KOPT-K1 (cell line): ENCODE results near the gene F11R.
A peak's percentile ranks its signal among the peaks of the same experiment; 100 is the strongest.
"Not testable (repeated sequence)": the region's sequence is repeated elsewhere in the genome, so short reads cannot be mapped to it uniquely, and the experiment has no call there.

Experiments used
- H3K27ac ChIP-seq: fragments of 200-600 bp; sonication (generic); 2 replicates; pipeline ENCODE4 v1.5.1; 2016; ENCODE audit warnings: antibody characterized with exemption, mild to moderate bottlenecking, low read depth, low read length; ENCODE audit not compliant: poor library complexity, severe bottlenecking
- H3K36me3 ChIP-seq: fragments of 200-600 bp; sonication (generic); 2 replicates; pipeline ENCODE4 v1.5.1; 2017; ENCODE audit warnings: antibody characterized with exemption, mild to moderate bottlenecking, low read length, moderate library complexity; ENCODE audit not compliant: insufficient read depth
- H3K9me3 ChIP-seq: fragments of 200-600 bp; sonication (generic); 2 replicates; pipeline ENCODE4 v1.5.1; 2017; ENCODE audit warnings: antibody characterized with exemption, low read length, mild to moderate bottlenecking; ENCODE audit not compliant: insufficient read depth, poor library complexity, severe bottlenecking

The F11R gene

GRCh38 chr1:161020509-161021164 is at the start of gene F11R:
TSS of gene F11R (minus strand) at chr1:161021152. CDS start at chr1:161021073, 79 bp downstream.
- H3K36me3 ChIP-seq, result no peaks in the 10 kb centered on the region
- H3K27ac ChIP-seq, result no peak within 1 kb of the TSS
- H3K9me3 ChIP-seq, result no peaks in the 10 kb centered on the region

- H3K9me3 ChIP-seq, result no peaks in the 10 kb centered on the region
- H3K27ac ChIP-seq, result peak within 1 kb of the TSS; percentile 98
- peaks cover 14% of the 10 kb centered on the region for H3K36me3 ChIP-seq
These were observed 48.8 kb upstream of the F11R start, which contains the start of gene ARHGAP30 for GRCh38 chr1:161069731-161070270. TSS of gene ARHGAP30 (minus strand) at chr1:161069891. CDS start at chr1:161069624, 267 bp downstream.

- peaks cover 19% of the 10 kb centered on the region for H3K36me3 ChIP-seq
- peak overlapping the region; percentile 98 for H3K27ac ChIP-seq
- no peaks in the 10 kb centered on the region for H3K9me3 ChIP-seq
These were observed 48.3 kb upstream of the F11R start for GRCh38 chr1:161069241-161069640.

- Histone ChIP-seq H3K36me3 (peaks cover 26% of the 10 kb centered on the region), H3K27ac (peak overlapping the region; percentile 98), H3K9me3 (no peaks in the 10 kb centered on the region)
These were observed 47.6 kb upstream of the F11R start for GRCh38 chr1:161068306-161069234.

- no peak overlapping the region for H3K27ac ChIP-seq
- peaks cover 44% of the 10 kb centered on the region for H3K36me3 ChIP-seq
- H3K9me3 ChIP-seq, result no peaks in the 10 kb centered on the region
These were observed 45.7 kb upstream of the F11R start for GRCh38 chr1:161066694-161067093.

GRCh38 chr1:161065681-161066080 is 44.7 kb upstream of the F11R start:
- H3K36me3 ChIP-seq, result peaks cover 54% of the 10 kb centered on the region
- H3K9me3 ChIP-seq, H3K27ac ChIP-seq: not testable (repeated sequence)

GRCh38 chr1:161063936-161064335 is 43.0 kb upstream of the F11R start:
- not testable (repeated sequence) for H3K9me3 ChIP-seq, H3K27ac ChIP-seq
- H3K36me3 ChIP-seq, result peaks cover 70% of the 10 kb centered on the region

- peaks cover 83% of the 10 kb centered on the region for H3K36me3 ChIP-seq
- no peaks in the 10 kb centered on the region for H3K9me3 ChIP-seq
- no peak overlapping the region for H3K27ac ChIP-seq
These were observed 40.5 kb upstream of the F11R start for GRCh38 chr1:161061419-161061818.

GRCh38 chr1:161059293-161059692 is 38.3 kb upstream of the F11R start:
- Histone ChIP-seq H3K27ac (no peak overlapping the region), H3K9me3 (no peaks in the 10 kb centered on the region), H3K36me3 (peaks cover 90% of the 10 kb centered on the region)

- Histone ChIP-seq H3K36me3 (peaks cover 92% of the 10 kb centered on the region), H3K27ac (no peak overlapping the region), H3K9me3 (no peaks in the 10 kb centered on the region)
These were observed 33.9 kb upstream of the F11R start for GRCh38 chr1:161054805-161055204.

- H3K36me3 ChIP-seq, result peaks cover 92% of the 10 kb centered on the region
- H3K9me3 ChIP-seq, result no peaks in the 10 kb centered on the region
- no peak overlapping the region for H3K27ac ChIP-seq
These were observed 33.3 kb upstream of the F11R start for GRCh38 chr1:161054232-161054631.

GRCh38 chr1:161052899-161053298 is 31.9 kb upstream of the F11R start:
- Histone ChIP-seq H3K36me3 (peaks cover 97% of the 10 kb centered on the region), H3K27ac (no peak overlapping the region), H3K9me3 (no peaks in the 10 kb centered on the region)

- H3K36me3 ChIP-seq, result peaks cover 90% of the 10 kb centered on the region
- no peaks in the 10 kb centered on the region for H3K9me3 ChIP-seq
- no peak overlapping the region for H3K27ac ChIP-seq
These were observed 30.3 kb upstream of the F11R start for GRCh38 chr1:161051219-161051618.

GRCh38 chr1:161048949-161049722 is 28.2 kb upstream of the F11R start:
- Histone ChIP-seq H3K36me3 (peaks cover 71% of the 10 kb centered on the region), H3K27ac (no peak overlapping the region), H3K9me3 (no peaks in the 10 kb centered on the region)
